ENCODE measurements around the gene CHST11. TPM values are rescaled to one million over a fixed set of nuclear protein-coding genes. Genes with fewer than 3 reads are reported as not detected.

CHST11 gene
- total and polyA plus RNA-seq, 10 of the 15 experiments (the other 5 are each of a cell fraction or from before 2014, with no cell fraction given), result 1.9 to 38.1 (median 17.2) TPM

DNA sequence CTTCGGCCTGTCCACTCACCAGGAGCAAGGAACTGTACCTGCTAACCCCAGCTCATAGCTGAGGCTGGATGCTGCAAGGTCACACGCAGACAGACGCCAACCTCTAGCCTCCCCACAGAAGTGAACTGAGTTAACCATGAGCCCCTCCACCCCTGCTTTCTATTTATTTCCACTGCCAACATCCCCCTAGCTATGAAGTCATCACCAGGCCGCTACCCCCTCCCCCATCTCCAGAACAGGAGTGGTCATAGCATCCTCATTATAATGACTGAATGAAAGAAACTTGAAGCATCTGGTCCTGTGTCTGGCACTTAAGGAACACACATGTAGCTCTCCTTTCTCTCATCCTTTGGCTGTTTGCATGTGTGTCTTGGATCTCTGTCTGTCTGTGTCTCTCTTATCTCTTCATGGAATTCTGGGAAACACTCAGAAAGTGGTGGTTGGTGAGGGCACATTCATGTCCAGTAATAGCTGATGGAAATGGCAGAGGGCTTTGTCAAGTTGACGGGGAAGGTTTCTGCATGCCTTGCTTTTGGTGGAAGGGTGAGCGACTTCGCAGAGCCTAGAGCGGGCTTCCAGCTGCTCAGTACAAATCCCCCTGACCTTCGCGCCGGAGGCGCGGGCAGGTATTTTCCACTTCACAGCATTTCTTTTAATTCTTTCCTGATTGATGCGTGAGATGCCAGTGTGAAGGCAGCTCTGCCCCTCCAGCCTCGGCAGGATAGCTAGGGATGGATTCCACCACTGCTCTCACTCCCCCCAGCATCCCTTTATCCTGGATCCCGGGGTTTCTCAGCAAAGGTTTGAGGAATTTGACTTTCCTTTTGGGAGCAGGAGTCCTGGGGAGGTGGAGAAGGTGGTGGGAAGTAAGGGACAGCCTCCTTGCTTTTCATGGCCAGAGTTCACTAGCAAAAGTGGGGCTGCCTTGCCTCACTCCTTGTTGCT lies 198.2 kb downstream of the CHST11 start:
- Histone ChIP-seq H3K9me3 (replicated peaks; ENCODE audit: control insufficient read depth, insufficient read depth, low read length) (no peaks in the 10 kb centered on the region), H2AFZ (ENCODE audit: control insufficient read depth, low read depth, low read length) (no peak overlapping the region), H3K9ac (ENCODE audit: control insufficient read depth, insufficient read depth, low read length) (no peak overlapping the region), H3K4me2 (ENCODE audit: control insufficient read depth, insufficient read depth) (no peak overlapping the region), H3K4me3 (no peak overlapping the region), H4K20me1 (ENCODE audit: control insufficient read depth, insufficient read depth) (0 out of 2 replicates have a peak, but pooled peaks cover 2% of the 10 kb centered on the region), H3K27me3 (replicated peaks in 1 of 2; ENCODE audit: control insufficient read depth in 2 of 2, insufficient read depth in 2 of 2, low read length in 1 of 2) (no peaks in the 10 kb centered on the region), H3K79me2 (ENCODE audit: control insufficient read depth, insufficient read depth, low read length) (peaks cover 2% of the 10 kb centered on the region), H3K4me1 (ENCODE audit: control insufficient read depth, insufficient read depth, low read length) (peaks cover 4% of the 10 kb centered on the region), H3K36me3 (ENCODE audit: control insufficient read depth in 2 of 2, insufficient read depth in 2 of 2, low read length in 1 of 2) (peaks cover 5% of the 10 kb centered on the region in 2 experiments; a peak in 3 of 4 replicates), H3K27ac (ENCODE audit: control insufficient read depth, insufficient read depth) (no peak overlapping the region)
- POLR2A ChIA-PET, result interaction anchor here (1.7 kb wide), 1 partner anchor 196 kb away, joined by 3 read pairs; no protein-coding TSS in a partner anchor
- SMC1A ChIA-PET (ENCODE audit: uncharacterized antibody, unreplicated experiment), result interaction anchor here (0.6 to 2.1 kb wide), 10 partner anchors 11 to 230 kb away, joined by 3 to 7 read pairs (median 4); no protein-coding TSS in a partner anchor
- no peak for FAIRE-seq
- CTCF ChIA-PET, result interaction anchor here (0.8 to 1.4 kb wide), 7 partner anchors 11 to 273 kb away, joined by 3 to 6 read pairs (median 4); no protein-coding TSS in a partner anchor
- no peak for DNase-seq (ENCODE audit: low read depth, low spot score)
- 92% methylated on average over 16 of the region's 16 CpGs for WGBS (ENCODE audit: insufficient coverage, insufficient replicate concordance, low lambda C conversion rate, missing lambda C conversion rate)
- ATAC-seq, result no peak
- RAD21 ChIA-PET (ENCODE audit: unreplicated experiment), result interaction anchor here (0.8 to 1.3 kb wide), 2 partner anchors 16 to 398 kb away, joined by 3 read pairs; no protein-coding TSS in a partner anchor
- intact Hi-C loops (cut with micrococcal nuclease; ENCODE audit: unreplicated experiment) (loop anchor here (5.0 kb wide), 1 partner anchor 67 kb away; no protein-coding TSS in a partner anchor), in situ Hi-C loops (cut with MboI) (no loop called here)
- no TSS peak for BruUV-seq (replicated peaks)
- TF ChIP-seq SREBF1 (IDR thresholded peaks at IDR 0.05; ENCODE audit: low read length), result no peak
- no peak for TF ChIP-seq SP1 (IDR thresholded peaks at IDR 0.05; ENCODE audit: low read depth, low read length)
- TF ChIP-seq NR2C1 (IDR thresholded peaks at IDR 0.05), result no peak
- TF ChIP-seq, protein P1, sequence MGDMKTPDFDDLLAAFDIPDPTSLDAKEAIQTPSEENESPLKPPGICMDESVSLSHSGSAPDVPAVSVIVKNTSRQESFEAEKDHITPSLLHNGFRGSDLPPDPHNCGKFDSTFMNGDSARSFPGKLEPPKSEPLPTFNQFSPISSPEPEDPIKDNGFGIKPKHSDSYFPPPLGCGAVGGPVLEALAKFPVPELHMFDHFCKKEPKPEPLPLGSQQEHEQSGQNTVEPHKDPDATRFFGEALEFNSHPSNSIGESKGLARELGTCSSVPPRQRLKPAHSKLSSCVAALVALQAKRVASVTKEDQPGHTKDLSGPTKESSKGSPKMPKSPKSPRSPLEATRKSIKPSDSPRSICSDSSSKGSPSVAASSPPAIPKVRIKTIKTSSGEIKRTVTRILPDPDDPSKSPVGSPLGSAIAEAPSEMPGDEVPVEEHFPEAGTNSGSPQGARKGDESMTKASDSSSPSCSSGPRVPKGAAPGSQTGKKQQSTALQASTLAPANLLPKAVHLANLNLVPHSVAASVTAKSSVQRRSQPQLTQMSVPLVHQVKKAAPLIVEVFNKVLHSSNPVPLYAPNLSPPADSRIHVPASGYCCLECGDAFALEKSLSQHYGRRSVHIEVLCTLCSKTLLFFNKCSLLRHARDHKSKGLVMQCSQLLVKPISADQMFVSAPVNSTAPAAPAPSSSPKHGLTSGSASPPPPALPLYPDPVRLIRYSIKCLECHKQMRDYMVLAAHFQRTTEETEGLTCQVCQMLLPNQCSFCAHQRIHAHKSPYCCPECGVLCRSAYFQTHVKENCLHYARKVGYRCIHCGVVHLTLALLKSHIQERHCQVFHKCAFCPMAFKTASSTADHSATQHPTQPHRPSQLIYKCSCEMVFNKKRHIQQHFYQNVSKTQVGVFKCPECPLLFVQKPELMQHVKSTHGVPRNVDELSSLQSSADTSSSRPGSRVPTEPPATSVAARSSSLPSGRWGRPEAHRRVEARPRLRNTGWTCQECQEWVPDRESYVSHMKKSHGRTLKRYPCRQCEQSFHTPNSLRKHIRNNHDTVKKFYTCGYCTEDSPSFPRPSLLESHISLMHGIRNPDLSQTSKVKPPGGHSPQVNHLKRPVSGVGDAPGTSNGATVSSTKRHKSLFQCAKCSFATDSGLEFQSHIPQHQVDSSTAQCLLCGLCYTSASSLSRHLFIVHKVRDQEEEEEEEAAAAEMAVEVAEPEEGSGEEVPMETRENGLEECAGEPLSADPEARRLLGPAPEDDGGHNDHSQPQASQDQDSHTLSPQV (IDR thresholded peaks at IDR 0.05), result no peak
